K562 (cell line): ENCODE data around the gene INCENP. TPM values are rescaled to one million over a fixed set of nuclear protein-coding genes. Genes with fewer than 3 reads are reported as not detected.
A peak's percentile ranks its signal among the peaks of the same experiment; 100 is the strongest.

Source experiments
- ATAC-seq: fragments of 200-7000 bp; cut with Tn5 transposase; 3 replicates; pipeline ENCODE4 v1.9.1; 2020; ENCODE audit warnings: moderate library complexity
- BruUV-seq: library from RNA; stranded (reverse); fragments of 400-500 nt; replicated peaks from 2 replicates; lab custom pipeline; 2021; lab: Mats Ljungman, UMichigan
- CTCF ChIA-PET: fragments of 300-600 bp; formaldehyde crosslinking; extraction: SDS; loops from one replicate; lab custom pipeline; 2021; ENCODE audit warnings: low intra/inter-chr PET ratio; lab: Yijun Ruan, JAX
- POLR2A ChIA-PET: fragments of 300-600, 350-650 bp; sonication (Branson Sonifier 250); formaldehyde crosslinking; extraction: SDS; loops from one replicate; lab custom pipeline; 2021; ENCODE audit warnings: antibody characterized with exemption, inconsistent platforms; lab: Yijun Ruan, JAX
- DNase-seq, 4 experiments: peaks; one replicate each; pipeline versions ENCODE4 v3.0.0 to v3.0.0-alpha.2; 2011 to 2018; ENCODE audit warnings: low spot score in 3 of 4, mixed read lengths in 3 of 4; ENCODE audit errors: extremely low read depth in 1 of 4
- FAIRE-seq: peaks from 2 replicates; lab custom pipeline; 2011; peaks lifted over from hg19 to GRCh38; lab: Jason Lieb, UNC
- H2AFZ ChIP-seq: 2 replicates; pipeline ENCODE4 v1.6.0; 2011; ENCODE audit warnings: low read depth, low read length, control low read depth, inconsistent platforms
- H3K27ac ChIP-seq: fragments of 200-600 bp; 3 replicates; pipeline ENCODE4 v1.8.0; 2011; ENCODE audit warnings: low read depth, mild to moderate bottlenecking, control low read depth, inconsistent platforms, low read length, moderate library complexity, mixed read lengths; ENCODE audit errors: extremely low read depth
- H3K27me3 ChIP-seq, 2 experiments: fragments of 300-600 bp in 1 of 2; 2 replicates in 1 of 2; 3 replicates in 1 of 2; pipeline versions ENCODE4 v1.6.0 to v1.8.0; 2011; ENCODE audit warnings: inconsistent platforms in 2 of 2, low read length in 2 of 2, mild to moderate bottlenecking in 1 of 2, mixed read lengths in 1 of 2, moderate library complexity in 1 of 2; ENCODE audit not compliant: control insufficient read depth in 2 of 2, insufficient read depth in 2 of 2
- H3K36me3 ChIP-seq: fragments of 300-600 bp; 3 replicates; pipeline ENCODE4 v1.8.0; 2011; ENCODE audit warnings: mild to moderate bottlenecking, low read length, inconsistent platforms; ENCODE audit not compliant: control insufficient read depth, insufficient read depth
- H3K4me1 ChIP-seq, 2 experiments: fragments of 200-600 bp in 1 of 2; replicated peaks in 1 of 2; 2 replicates in 1 of 2; 3 replicates in 1 of 2; pipeline versions ENCODE4 v1.5.1 to v1.8.0; 2011; ENCODE audit warnings: inconsistent platforms in 2 of 2, low read length in 2 of 2, mild to moderate bottlenecking in 1 of 2, mixed read lengths in 1 of 2, moderate library complexity in 1 of 2; ENCODE audit not compliant: control insufficient read depth in 2 of 2, insufficient read depth in 2 of 2
- H3K4me2 ChIP-seq: 2 replicates; pipeline ENCODE4 v1.6.1; 2011; ENCODE audit warnings: low read length, control low read depth, inconsistent platforms, mixed read lengths; ENCODE audit not compliant: insufficient read depth
- H3K4me3 ChIP-seq: fragments of 200-600 bp; sonication (generic), shearing (Covaris generic); 2 replicates; pipeline ENCODE4 v1.5.1; 2016; ENCODE audit warnings: control low read depth, inconsistent platforms
- H3K79me2 ChIP-seq: fragments of 200-600 bp; 3 replicates; pipeline ENCODE4 v1.8.0; 2011; ENCODE audit warnings: low read length, inconsistent platforms; ENCODE audit not compliant: control insufficient read depth, insufficient read depth
- H3K9ac ChIP-seq, 2 experiments: 2 replicates each; pipeline versions ENCODE4 v1.6.0 to v1.6.1; 2011; ENCODE audit warnings: low read depth in 2 of 2, low read length in 2 of 2, control low read depth in 1 of 2, inconsistent platforms in 1 of 2, mild to moderate bottlenecking in 1 of 2, mixed read lengths in 1 of 2; ENCODE audit not compliant: insufficient read depth in 1 of 2
- H3K9me1 ChIP-seq: one replicate; pipeline ENCODE4 v1.6.0; 2011; ENCODE audit warnings: inconsistent platforms, mild to moderate bottlenecking, low read length, moderate library complexity; ENCODE audit not compliant: control insufficient read depth, insufficient read depth
- H3K9me3 ChIP-seq: replicated peaks from 2 replicates; pipeline ENCODE4 v1.5.1; 2011; ENCODE audit warnings: low read depth, low read length, inconsistent platforms; ENCODE audit not compliant: control insufficient read depth, insufficient read depth
- H4K20me1 ChIP-seq: replicated peaks from 2 replicates; pipeline ENCODE4 v1.6.1; 2011; ENCODE audit warnings: low read length, inconsistent platforms, mixed read lengths; ENCODE audit not compliant: control insufficient read depth, insufficient read depth
- NEUROD1 ChIP-seq: fragments of 150-350 bp; IDR thresholded peaks from 2 replicates; pipeline ENCODE4 v1.6.1; 2014; ENCODE audit warnings: borderline replicate concordance, low read length, low read depth; ENCODE audit not compliant: partially characterized antibody
- NFE2L1 ChIP-seq: fragments of 450-650 bp; IDR thresholded peaks from 2 replicates; pipeline ENCODE4 v1.6.1; 2016; ENCODE audit warnings: missing genetic modification characterization, low read depth, mild to moderate bottlenecking, missing compliant biosample characterization, moderate library complexity, borderline replicate concordance
- SP2 ChIP-seq: IDR thresholded peaks from 2 replicates; pipeline ENCODE4 v1.6.1; 2011; ENCODE audit warnings: mild to moderate bottlenecking, low read depth, low read length, moderate library complexity; ENCODE audit not compliant: poor library complexity, severe bottlenecking; ENCODE audit errors: extremely low read depth
- ZNF436 ChIP-seq: fragments of 250-450, 450-650 bp; sonication (Bioruptor Pico); formaldehyde crosslinking; IDR thresholded peaks from 2 replicates; pipeline ENCODE4 v1.7.0; 2020; ENCODE audit warnings: mild to moderate bottlenecking
- ZNF586 ChIP-seq: fragments of 450-650 bp; formaldehyde crosslinking; conservative IDR thresholded peaks from 2 replicates; pipeline ENCODE4 v1.4.0; 2020; ENCODE audit warnings: mild to moderate bottlenecking, moderate library complexity
- WGBS: fragments of 100-300 bp; shearing (Covaris generic); methylation state at CpG from one replicate; pipeline ENCODE4 v1.1.6; 2016; ENCODE audit warnings: low coverage, mixed read lengths; ENCODE audit not compliant: insufficient coverage; ENCODE audit errors: missing lambda C conversion rate; 5-methylcytosine and 5-hydroxymethylcytosine counted together
- in situ Hi-C: fragments of 300-500 bp; cut with MboI; formaldehyde crosslinking; loops from 4 replicates; pipeline ENCODE4 v1.15.0; 2018; ENCODE audit warnings: inconsistent platforms, mixed read lengths
- intact Hi-C: fragments of 100-400 bp; cut with micrococcal nuclease; formaldehyde crosslinking; loops from 2 replicates; pipeline ENCODE4 v1.14.2; 2022
- polyA plus RNA-seq, 8 experiments: library from polyadenylated mRNA; depleted of rRNA in 4 of 8; stranded (reverse) in 5 of 8; unstranded in 3 of 8; fragments of >200 nt; fragmentation: Nextera tagmentation in 2 of 8; fragmentation: Illumina TruSeq in 1 of 8; extraction: Ambion mirVana in 2 of 8; extraction: Trizol in 1 of 8; gene quantifications; 2 replicates each; pipeline versions ENCODE4 v1.2.1 to v1.2.3, GENCODE V29; 2011 to 2014; ENCODE audit warnings: inconsistent platforms in 1 of 8, missing spikeins in 1 of 8
- total RNA-seq, 7 experiments: library from RNA; depleted of rRNA in 6 of 7; stranded (reverse); fragments of >200 nt in 6 of 7; fragmentation: Illumina TruSeq in 2 of 7; extraction: Trizol in 2 of 7; gene quantifications; 2 replicates each; pipeline versions ENCODE4 v1.2.1 to v1.2.3, GENCODE V29; 2011 to 2021; ENCODE audit warnings: low replicate concordance in 1 of 7

INCENP gene
- total and polyA plus RNA-seq, 9 of the 15 experiments (the other 6 are each of a cell fraction or from before 2014, with no cell fraction given), result 1.1 to 97.9 (median 28.2) TPM

DNA sequence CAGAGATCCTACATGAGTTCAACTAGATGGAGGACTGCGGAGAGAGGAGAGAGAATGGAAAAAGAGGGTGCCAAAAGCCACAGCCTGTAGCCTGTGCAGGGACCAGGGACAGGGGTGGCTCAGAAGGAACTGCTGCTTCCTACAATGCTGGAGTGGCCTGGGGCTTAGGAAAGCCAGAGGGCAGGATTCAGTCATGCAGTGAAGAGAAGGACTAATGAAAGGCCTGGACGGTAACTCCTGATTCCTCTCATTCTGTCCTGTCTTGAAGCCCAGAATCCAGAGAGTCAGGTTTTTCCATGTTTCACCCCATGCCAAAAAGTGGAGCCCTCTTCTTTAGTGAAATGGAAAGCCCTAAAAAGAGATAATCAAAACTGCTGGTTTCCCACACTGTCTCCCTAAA, 48.4 kb upstream of the INCENP start:
- no peak overlapping the region for H2AFZ ChIP-seq
- no peaks in the 10 kb centered on the region for H3K79me2 ChIP-seq
- no peak overlapping the region for H3K4me3 ChIP-seq
- intact Hi-C loops (no loop called here), in situ Hi-C loops (loop anchor here (5.0 kb wide), 1 partner anchor 178 kb away; no protein-coding TSS in a partner anchor)
- POLR2A ChIA-PET, result interaction anchor here (0.8 to 1.5 kb wide), 2 partner anchors 12 to 110 kb away, joined by 3 read pairs; no protein-coding TSS in a partner anchor
- DNase-seq, result no peak
- H3K27me3 ChIP-seq, result no peaks in the 10 kb centered on the region
- no peaks in the 10 kb centered on the region for H3K9me1 ChIP-seq
- no TSS peak for BruUV-seq
- 62% methylated on average over 2 of the region's 2 CpGs for WGBS
- CTCF ChIA-PET, result no interaction called here
- H3K27ac ChIP-seq, result no peak overlapping the region
- H3K36me3 ChIP-seq, result no peaks in the 10 kb centered on the region
- H3K4me1 ChIP-seq, result no peaks in the 10 kb centered on the region
- H3K4me2 ChIP-seq, result no peak overlapping the region
- TF ChIP-seq SP2 (no peak), NFE2L1 (tag) (no peak), ZNF436 (CRISPR knock-in tag) (no peak), ZNF586 (CRISPR knock-in tag) (no peak), NEUROD1 (no peak)
- H3K9me3 ChIP-seq, result no peaks in the 10 kb centered on the region
- peak; percentile 31; the same call in 1 of the 3 replicates for ATAC-seq
- no peak for FAIRE-seq
- no peaks in the 10 kb centered on the region for H4K20me1 ChIP-seq
- no peak overlapping the region for H3K9ac ChIP-seq
